COLO829 (cell line): Measurements from ENCODE around the gene CSF1.
A peak's percentile ranks its signal among the peaks of the same experiment; 100 is the strongest.
"Not testable (repeated sequence)": the region's sequence is repeated elsewhere in the genome, so short reads cannot be mapped to it uniquely, and the experiment has no call there.

ENCODE experiments used
- DNase-seq: peaks from one replicate; pipeline ENCODE4 v3.0.0; 2012; ENCODE audit warnings: low spot score

The CSF1 gene, protein sequence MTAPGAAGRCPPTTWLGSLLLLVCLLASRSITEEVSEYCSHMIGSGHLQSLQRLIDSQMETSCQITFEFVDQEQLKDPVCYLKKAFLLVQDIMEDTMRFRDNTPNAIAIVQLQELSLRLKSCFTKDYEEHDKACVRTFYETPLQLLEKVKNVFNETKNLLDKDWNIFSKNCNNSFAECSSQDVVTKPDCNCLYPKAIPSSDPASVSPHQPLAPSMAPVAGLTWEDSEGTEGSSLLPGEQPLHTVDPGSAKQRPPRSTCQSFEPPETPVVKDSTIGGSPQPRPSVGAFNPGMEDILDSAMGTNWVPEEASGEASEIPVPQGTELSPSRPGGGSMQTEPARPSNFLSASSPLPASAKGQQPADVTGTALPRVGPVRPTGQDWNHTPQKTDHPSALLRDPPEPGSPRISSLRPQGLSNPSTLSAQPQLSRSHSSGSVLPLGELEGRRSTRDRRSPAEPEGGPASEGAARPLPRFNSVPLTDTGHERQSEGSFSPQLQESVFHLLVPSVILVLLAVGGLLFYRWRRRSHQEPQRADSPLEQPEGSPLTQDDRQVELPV

GRCh38 chr1:109910123-109910962 is at the start of gene CSF1:
Gene CSF1, plus strand, starts transcription at chr1:109910849. Its CDS starts 175 bp downstream, at chr1:109911024.
- peak; percentile 13 for DNase-seq

DNA sequence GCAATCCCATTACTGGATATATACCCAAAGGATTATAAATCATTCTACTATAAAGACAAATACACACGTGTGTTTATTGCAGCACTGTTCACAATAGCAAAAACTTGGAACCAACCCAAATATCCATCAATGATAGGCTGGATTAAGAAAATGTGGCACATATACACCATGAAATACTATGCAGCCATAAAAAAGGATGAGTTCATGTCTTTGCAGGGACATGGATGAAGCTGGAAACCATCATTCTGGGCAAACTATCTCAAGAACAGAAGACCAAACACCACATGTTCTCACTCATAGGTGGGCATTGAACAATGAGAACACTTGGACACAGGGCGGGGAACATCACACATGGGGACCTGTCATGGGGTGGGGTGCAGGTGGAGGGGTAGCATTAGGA is 49.0 kb upstream of the CSF1 start:
- DNase-seq: not testable (repeated sequence)

- DNase-seq: no peak
Observed at GRCh38 chr1:109863667-109864046, 47.0 kb upstream of the CSF1 start.

- no peak for DNase-seq
Observed at GRCh38 chr1:109864047-109864822, 46.4 kb upstream of the CSF1 start.

- no peak for DNase-seq
Observed at GRCh38 chr1:109864930-109865612, 45.6 kb upstream of the CSF1 start.

GRCh38 chr1:109866071-109866470 is 44.6 kb upstream of the CSF1 start:
- DNase-seq: no peak

DNA sequence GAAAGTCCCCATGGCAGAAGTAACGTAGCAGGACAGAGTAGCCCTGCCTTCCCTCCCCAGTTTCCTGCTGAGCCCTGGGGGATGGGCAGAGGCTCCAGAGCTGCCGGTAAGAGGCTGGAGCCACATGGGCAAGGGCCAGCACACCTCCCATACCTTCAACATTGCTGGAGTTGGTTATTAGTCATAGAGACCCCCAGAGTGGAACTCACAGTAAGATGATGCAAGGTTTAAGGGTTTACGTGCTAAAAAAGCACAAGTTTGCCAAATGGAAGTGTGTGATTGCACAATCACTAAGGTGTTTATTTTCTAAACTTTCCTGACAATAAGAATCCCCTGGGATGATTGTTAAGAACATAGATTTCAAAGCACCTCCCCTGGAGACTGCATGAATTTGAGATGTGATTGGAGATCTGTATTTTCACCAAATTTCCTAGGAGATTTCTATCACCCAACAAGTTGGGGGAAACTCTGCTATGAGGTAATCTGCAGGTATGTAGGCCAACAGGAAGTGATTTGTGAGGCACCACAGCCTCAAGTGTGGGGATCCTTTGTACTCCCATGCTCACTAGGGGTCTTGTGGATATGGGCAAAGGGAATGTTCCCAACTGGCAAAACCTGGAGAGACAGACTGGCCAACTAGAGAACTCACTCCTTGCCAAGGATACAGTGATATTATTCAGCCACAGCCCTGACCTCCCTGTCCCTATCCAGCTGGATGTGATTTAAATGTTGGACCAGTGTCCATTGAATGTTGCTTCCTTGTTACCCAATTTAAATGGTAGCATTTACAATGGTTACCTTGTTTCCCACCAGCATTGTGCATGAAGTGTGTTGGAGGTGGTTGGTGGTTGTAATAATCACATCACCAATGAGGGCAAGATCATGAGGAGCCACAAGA is 37.1 kb upstream of the CSF1 start:
- DNase-seq: no peak

GRCh38 chr1:109874445-109874844 is 36.2 kb upstream of the CSF1 start:
- no peak for DNase-seq

DNA sequence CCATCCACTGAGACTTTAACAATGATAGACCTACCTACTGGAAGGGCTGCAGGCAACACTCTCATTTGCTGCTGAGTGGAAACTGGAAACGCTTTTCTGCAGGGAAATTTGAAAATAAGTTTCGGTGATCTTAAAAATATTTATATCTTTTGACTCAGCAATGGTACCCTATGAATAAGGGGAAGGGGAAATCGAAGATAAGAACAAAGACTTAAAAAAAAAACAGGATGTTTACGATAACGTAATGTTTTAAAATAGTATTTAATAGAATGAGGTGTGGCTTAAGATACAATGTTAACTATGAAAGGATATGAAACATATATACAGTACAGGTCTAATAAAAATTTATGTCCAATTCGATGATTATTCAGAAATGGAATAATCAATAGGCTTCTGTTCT is 34.8 kb upstream of the CSF1 start:
- DNase-seq: no peak

GRCh38 chr1:109876617-109877316 is 33.9 kb upstream of the CSF1 start:
- DNase-seq: no peak

DNA sequence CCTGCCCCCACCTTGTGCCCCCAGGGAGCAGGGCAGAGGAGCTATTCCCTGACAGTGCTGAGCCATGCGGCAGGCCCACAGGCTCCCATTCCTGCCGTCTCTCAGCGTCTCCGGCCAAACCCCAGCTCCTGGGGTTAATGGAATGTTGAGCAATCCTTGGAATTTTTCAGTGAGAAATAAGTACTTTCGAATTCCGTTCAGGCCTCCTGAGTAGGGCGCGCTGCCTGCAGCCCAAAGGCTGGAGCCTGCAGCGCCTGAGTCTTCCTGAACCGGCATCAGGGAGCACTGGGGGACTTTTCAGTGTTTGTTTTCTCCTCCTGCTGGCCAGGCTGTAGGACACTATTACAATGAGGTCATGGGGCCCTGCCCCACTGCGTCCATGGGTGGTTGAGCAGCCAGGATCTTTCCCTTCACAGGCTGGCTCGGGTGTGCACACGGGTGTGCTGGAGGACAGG is 33.3 kb upstream of the CSF1 start:
- DNase-seq: no peak

GRCh38 chr1:109877776-109878175 is 32.9 kb upstream of the CSF1 start:
- no peak for DNase-seq

- DNase-seq: no peak
Observed at GRCh38 chr1:109878531-109879104, 32.0 kb upstream of the CSF1 start.

GRCh38 chr1:109879371-109879770 is 31.3 kb upstream of the CSF1 start:
- DNase-seq: not testable (repeated sequence)

DNA sequence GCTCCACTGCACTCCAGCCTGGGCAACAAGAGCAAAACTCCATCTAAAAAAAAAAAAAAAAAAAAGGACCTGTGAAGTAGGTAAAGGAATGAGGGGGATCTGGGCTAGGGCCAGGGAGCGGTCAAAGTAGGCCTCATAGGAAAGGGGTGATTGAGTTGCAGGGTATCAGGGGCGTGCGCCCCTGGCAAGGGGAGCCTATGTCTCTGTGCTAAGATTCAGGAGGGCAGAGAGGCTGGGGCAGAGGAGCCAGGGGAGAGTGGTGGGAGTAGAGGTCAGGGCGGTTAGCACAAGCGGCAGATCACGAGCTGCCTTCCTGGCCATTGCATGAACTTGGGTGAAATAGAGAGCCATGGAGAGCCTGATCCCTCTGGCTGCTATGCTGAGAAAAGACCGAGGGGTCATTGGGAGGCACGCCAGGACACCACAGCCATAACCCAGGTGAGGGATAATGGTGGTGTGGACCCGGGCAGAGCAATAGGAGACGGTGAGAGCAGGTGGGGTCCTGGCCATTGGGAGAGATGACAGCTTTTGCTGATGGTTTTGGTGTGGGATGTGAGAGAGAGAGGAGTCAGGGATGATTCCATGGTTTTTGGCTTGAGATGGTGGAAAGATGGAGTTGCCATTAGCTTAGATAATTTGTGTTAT is 30.6 kb upstream of the CSF1 start:
- DNase-seq: no peak

- no peak for DNase-seq
Observed at GRCh38 chr1:109880971-109881894, 29.4 kb upstream of the CSF1 start.

DNA sequence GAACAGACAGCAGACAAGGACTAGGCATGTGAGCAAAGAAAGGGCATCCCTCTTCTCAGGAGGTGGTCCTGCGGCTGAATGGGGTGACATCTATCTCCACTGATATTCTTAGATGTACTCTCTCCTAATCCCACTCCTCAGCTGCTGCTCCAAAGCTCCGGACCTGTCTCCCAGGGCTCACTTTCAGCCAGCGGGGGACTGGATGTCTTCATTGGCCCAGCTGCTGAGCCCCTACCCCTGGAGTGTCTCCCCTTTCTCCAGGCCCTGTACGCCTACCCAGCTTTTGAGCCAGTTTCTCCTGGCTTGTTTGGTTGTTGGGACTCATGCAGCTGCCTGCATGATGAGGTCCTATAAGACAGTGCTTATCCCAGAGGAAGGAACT is 28.8 kb upstream of the CSF1 start:
- no peak for DNase-seq
